Ovary (tissue), 3 donors: ENCODE measurements around the gene SGK1.

Experiments used
- POLR2A ChIP-seq: fragments of 450-650 bp; IDR thresholded peaks from one replicate; pipeline ENCODE4 v1.6.1; 2017; ENCODE audit warnings: antibody characterized with exemption, mild to moderate bottlenecking, moderate library complexity
- TF ChIP-seq, protein P1 (sequence below), 3 donors: fragments of 450-650 bp in 2 of 3; fragments of 200-600 bp in 1 of 3; IDR thresholded peaks; one replicate each; pipeline versions ENCODE4 v1.5.1 to v1.8.0; 2016 to 2022; ENCODE audit warnings: antibody characterized with exemption in 3 of 3, mild to moderate bottlenecking in 1 of 3
- donor health status: DM: no; HTN: no; CAD: no.

DNA sequence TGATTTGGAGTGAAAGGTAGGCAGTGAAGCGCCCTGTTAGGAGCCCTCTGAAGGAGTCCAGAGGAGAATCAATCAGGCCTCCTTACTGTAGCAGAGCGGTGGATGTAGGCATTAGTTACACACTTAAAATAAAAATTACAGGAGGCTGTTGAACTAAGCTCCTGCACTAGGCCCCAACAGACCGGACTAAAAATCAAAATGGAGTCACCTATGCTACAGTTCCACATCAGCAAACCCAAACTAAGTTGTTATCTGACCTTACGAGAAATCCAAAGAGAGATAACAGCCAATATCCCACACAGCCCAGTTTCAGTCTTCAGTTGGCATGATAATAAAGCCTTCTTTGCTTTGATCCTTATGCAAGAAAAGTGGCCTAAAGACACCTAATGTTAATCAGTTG, 26.8 kb downstream of the SGK1 start:
- TF ChIP-seq, protein P1, sequence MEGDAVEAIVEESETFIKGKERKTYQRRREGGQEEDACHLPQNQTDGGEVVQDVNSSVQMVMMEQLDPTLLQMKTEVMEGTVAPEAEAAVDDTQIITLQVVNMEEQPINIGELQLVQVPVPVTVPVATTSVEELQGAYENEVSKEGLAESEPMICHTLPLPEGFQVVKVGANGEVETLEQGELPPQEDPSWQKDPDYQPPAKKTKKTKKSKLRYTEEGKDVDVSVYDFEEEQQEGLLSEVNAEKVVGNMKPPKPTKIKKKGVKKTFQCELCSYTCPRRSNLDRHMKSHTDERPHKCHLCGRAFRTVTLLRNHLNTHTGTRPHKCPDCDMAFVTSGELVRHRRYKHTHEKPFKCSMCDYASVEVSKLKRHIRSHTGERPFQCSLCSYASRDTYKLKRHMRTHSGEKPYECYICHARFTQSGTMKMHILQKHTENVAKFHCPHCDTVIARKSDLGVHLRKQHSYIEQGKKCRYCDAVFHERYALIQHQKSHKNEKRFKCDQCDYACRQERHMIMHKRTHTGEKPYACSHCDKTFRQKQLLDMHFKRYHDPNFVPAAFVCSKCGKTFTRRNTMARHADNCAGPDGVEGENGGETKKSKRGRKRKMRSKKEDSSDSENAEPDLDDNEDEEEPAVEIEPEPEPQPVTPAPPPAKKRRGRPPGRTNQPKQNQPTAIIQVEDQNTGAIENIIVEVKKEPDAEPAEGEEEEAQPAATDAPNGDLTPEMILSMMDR (IDR thresholded peaks at IDR 0.05): no peak
- no peak for TF ChIP-seq POLR2A
